ENCODE data around the gene DGKB.

DGKB gene

DNA sequence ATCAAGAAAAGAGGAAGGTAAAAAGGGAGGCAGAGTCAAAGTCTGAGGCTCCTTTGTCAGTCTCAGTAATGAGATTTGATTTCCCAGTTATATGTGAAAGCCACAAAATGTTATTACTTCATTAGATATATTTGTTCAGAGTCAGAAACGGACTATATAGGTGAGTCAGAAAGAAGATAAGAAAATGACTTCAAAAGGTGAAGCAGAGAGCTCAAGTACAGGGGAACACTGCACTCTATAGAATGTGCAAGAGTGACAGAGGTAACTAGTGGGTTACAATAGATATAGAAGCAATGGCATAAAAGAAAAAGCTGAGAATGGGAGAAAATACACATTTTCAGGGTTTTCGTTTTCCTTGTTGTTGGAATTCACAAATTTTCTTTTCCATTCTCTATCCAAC, 43.3 kb downstream of the DGKB start:
- DNase-seq (ENCODE audit: low read depth), result no peak

- DNase-seq (ENCODE audit: low read depth), result no peak
These were observed 43.7 kb downstream of the DGKB start for GRCh38 chr7:14858866-14859265.

- no peak for DNase-seq (ENCODE audit: low read depth)
These were observed 44.1 kb downstream of the DGKB start for GRCh38 chr7:14858410-14858809.

DNA sequence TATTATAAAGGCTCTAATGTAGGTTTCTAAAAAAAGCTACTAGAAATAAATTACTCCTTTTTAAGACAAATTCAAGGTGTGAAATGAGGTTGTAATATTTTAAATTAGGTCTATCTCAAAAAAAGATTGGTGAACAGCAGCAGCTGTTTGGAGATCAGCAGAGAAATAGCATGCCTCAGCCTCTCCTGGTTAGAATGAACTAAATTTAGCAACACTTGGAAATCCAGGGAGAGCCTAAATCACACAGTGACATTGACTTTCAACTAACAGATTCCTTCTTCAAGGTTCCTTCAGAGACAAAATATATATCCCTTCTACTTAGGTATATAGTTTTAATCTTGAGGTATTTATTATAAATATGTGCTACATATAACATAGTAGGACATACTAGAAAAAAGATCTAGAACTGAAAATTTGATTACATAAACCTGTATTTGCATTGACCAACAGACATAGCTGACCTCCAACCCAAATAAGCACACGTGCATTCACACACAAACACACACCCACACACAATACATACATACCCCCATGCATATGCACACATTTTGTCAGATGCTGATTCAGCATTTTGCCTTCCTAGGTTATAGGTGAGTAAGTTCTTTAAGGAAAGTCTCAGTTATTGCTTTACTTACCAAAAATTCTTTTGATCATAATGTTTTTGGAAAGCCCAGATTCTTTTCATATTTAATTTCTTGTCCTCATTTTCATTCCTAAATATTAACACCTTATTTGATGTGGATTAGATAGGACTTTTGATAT, 47.3 kb downstream of the DGKB start:
- no peak for DNase-seq (ENCODE audit: low read depth)

GRCh38 chr7:14854471-14854870, 48.1 kb downstream of the DGKB start:
- no peak for DNase-seq (ENCODE audit: low read depth)

DNA sequence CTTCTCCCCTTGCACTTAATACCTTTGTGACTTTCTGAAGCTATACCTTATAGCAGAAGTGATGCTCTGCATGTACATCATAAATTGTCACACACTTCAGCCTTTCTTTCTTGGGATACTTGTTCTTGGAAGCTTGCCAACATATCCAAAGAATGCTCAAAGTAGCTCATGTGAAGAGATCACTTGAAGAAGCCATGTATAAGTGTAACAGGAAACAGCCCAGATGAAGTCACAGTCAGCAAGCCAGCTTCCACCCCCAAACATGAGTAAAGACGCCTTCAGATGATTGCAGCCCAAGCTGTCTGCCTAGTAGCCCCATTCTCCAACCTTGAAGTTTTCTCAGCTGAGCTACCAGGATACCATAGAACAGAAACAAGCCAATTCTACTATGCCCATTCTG, 50.9 kb downstream of the DGKB start:
- no peak for DNase-seq (ENCODE audit: low read depth)

DNA sequence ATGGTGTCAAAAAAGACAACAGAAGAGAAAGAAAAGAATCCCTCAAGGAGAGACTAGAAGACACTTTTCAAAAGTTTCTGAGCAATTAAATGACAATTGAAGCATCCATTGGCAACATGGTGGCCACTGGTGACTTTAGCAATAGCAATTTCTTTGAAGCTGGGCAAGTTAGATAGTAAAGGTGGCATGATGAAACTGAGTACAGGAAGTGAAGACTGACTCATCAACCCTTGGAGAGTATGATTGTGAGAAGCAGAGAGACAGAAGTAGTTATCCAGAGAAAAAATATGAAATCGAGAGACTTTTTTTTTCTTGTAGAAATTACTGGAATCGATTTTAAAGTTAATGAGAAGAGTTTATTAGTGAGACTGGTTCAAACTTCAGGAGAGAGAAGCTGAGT, 52.5 kb downstream of the DGKB start:
- no peak for DNase-seq (ENCODE audit: low read depth)

DNA sequence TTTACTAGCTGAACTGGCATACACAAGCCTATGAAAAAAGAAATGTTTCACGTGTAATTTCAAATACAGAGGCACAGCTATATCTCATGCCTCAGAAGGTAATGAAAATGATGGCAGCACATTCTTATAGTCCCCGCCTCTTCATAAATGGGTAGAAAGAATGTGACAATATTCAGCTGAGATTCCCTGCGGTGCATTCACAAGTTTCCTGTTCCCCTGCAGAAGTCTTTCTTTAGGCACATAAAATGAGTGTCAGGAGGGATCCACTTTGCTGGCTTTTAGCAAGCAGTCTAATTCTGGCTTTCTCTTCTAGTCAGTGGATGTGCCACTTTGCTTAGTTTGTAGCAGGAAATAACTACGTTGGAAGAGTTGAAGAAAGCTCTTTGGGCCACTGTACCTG, 56.1 kb downstream of the DGKB start:
- no peak for DNase-seq (ENCODE audit: low read depth)

GRCh38 chr7:14843755-14844154, 58.8 kb downstream of the DGKB start:
- DNase-seq (ENCODE audit: low read depth), result no peak

GRCh38 chr7:14842523-14842922, 60.0 kb downstream of the DGKB start:
- no peak for DNase-seq (ENCODE audit: low read depth)

DNA sequence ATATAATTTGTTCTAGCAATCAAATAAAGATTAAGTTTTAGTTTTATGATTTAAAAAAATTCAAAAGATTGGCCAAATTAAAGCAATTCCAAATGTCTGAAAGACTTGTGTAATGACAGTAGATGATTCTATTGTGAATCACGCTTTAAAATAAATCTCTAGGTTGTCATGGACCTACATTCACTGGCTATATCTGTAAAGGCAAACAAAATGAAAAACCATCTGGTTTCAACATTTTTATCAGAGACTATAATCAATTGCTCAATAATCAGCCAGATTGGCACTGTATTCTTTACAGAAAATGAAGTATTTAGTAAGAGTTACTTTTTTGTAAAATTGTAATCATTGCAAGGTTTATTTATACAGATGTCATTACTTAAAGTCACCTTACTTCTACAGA, 60.7 kb downstream of the DGKB start:
- no peak for DNase-seq (ENCODE audit: low read depth)

DNA sequence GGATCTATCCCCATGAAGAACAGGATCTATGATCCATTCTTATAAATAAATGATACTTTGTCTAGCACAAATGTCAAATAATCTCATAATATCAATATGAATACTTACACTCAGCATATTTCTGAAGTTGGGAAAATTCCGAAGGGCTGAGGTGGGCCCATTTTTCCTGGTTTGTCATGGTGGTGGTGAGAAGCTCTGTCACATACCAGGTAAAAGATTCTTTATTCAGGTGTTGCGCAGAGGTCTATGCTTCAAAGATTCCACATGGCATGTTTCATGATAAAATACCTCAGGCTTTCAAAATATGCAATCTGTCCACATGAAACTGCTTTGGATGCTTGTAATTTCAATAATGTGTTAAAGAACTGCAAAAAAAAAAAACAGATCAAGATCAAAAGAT, 61.5 kb downstream of the DGKB start:
- no peak for DNase-seq (ENCODE audit: low read depth)

- DNase-seq (ENCODE audit: low read depth), result no peak
These were observed 63.2 kb downstream of the DGKB start for GRCh38 chr7:14839307-14839706.

DNA sequence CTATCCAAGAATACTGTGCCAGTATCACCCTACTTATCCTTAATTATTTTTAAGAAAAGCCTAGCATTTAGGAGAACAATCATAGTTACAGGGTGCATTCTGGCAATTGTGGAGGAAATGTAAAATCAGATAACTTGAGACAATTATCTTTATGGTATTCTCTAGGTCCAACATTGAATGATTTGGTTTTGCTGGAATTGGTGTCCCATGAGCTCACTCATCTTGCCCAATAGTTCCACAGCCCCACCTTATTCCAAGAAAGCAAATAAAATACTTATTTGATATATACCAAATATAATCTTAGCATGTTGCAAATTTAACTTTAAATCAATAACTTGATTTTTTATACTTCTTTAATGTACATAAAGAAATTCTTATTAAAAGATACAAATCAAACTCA, 65.3 kb downstream of the DGKB start:
- DNase-seq (ENCODE audit: low read depth), result no peak

DNA sequence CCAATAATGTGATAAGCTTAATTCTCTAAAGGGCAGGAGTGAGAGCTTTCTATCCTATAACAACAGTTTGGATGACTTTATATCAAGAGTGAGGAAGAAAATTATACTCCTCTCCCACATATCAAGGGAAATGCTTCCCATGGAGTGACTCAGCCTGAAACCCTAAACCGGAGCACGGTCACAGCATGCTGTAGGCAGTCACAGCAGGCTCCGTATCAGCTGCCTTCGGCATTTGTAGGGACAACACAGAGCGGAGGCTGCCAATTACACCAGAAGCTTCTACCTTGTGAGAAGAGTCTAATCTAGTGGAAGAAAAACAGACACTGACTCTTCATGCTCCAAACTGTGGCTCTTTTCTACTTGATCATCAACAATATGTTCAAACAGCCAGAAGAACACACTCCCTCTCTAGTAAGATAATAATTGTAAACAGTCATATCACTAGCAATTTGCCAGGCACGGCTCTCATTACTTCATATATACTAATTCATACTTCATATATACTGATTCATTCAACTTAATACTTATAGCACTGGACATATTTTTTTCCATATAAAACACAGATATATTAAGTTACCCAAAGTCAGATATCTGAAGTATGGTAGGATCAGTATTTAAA, 65.9 kb downstream of the DGKB start:
- DNase-seq (ENCODE audit: low read depth), result peak; percentile 64

DNA sequence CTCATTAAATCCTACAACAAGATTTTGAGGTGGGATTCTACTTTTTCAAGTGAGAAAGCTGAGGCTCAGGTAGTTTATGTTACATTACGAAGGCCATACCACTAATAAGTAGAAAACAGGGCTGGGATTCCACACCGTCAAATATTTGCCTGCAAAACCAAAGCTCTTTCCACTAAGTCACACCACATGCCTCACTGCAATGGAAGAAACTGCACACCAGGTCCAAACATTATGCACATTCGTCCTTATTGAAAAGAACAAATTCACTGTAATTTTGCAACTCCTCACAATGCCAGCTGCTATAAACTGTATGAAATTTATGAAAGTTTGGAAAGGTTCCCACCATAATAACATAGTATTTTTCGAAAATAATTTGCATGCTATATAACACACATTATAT, 66.5 kb downstream of the DGKB start:
- no peak for DNase-seq (ENCODE audit: low read depth)

- no peak for DNase-seq (ENCODE audit: low read depth)
These were observed 67.2 kb downstream of the DGKB start for GRCh38 chr7:14835384-14835783.

- no peak for DNase-seq (ENCODE audit: low read depth)
These were observed 67.7 kb downstream of the DGKB start for GRCh38 chr7:14834883-14835282.

GRCh38 chr7:14834456-14834855, 68.1 kb downstream of the DGKB start:
- DNase-seq (ENCODE audit: low read depth), result peak; percentile 36

GRCh38 chr7:14833707-14834106, 68.8 kb downstream of the DGKB start:
- no peak for DNase-seq (ENCODE audit: low read depth)

DNA sequence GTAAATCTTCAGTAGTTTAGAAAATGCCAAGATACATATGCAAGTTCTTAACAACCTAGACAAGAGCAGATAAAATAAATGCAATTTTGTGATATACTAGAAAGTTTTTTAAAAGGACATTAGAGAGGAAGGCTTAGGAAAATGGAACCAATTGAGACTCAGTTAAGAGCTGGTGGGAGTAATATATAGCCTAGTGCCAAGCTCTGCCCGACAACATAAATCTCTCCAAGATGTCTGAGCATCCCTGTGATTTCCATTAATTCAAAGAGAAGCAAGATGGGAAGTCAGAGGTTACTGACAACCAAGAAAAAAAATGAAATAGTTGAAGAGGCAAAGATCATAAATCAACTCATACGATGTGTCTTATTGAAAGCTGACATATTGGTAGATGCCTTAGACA, 74.5 kb downstream of the DGKB start:
- no peak for DNase-seq (ENCODE audit: low read depth)

- no peak for DNase-seq (ENCODE audit: low read depth)
These were observed 76.1 kb downstream of the DGKB start for GRCh38 chr7:14826426-14826825.

- no peak for DNase-seq (ENCODE audit: low read depth)
These were observed 76.6 kb downstream of the DGKB start for GRCh38 chr7:14825912-14826311.

DNA sequence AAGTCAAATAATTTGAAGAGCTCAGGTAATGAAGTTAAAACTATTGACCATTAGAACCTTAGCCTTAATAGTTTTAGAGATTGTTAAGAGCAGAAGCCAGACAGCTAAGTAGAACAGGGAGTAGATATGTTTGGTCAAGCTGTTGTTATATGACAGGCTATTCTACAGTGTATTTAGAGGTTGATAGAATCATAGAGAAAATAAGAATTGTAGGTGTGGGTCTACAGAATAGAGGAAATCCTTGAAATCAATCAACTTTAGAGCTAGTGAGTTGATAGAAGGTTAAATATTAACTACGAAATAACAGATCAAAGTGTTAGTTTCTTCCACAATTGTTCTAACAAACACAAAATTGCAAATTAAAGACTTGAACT, 80.1 kb downstream of the DGKB start:
- DNase-seq (ENCODE audit: low read depth), result no peak
